HCT116 (cell line): Measurements from ENCODE around the gene SPEM1.

ENCODE experiments used
- ATF3 ChIP-seq: IDR thresholded peaks from 2 replicates; pipeline ENCODE4 v1.6.1; 2012
- CBX3 ChIP-seq: IDR thresholded peaks from 2 replicates; pipeline ENCODE4 v1.6.1; 2012; ENCODE audit warnings: low read depth
- CEBPB ChIP-seq: IDR thresholded peaks from 2 replicates; pipeline ENCODE4 v1.6.1; 2012; ENCODE audit warnings: low read depth
- CTCF ChIP-seq, 3 experiments: fragments of 200-600 bp in 1 of 3; sonication (generic) in 1 of 3; IDR thresholded peaks in 2 of 3; conservative IDR thresholded peaks in 1 of 3; 2 replicates each; pipeline ENCODE4 v1.5.1; 2012 to 2017; ENCODE audit warnings: low read depth in 2 of 3, low read length in 2 of 3, antibody characterized with exemption in 1 of 3, borderline replicate concordance in 1 of 3, control low read depth in 1 of 3, mild to moderate bottlenecking in 1 of 3, mixed read lengths in 1 of 3, mixed run types in 1 of 3, moderate library complexity in 1 of 3; ENCODE audit not compliant: insufficient read depth in 1 of 3
- EGR1 ChIP-seq: IDR thresholded peaks from 2 replicates; pipeline ENCODE4 v1.6.1; 2012; ENCODE audit warnings: low read depth
- EZH2 ChIP-seq: fragments of 200-600 bp; sonication (generic); IDR thresholded peaks from 2 replicates; pipeline ENCODE4 v1.6.1; 2017; ENCODE audit warnings: antibody characterized with exemption, mixed run types
- MAX ChIP-seq: IDR thresholded peaks from 2 replicates; pipeline ENCODE4 v1.6.1; 2012
- POLR2A ChIP-seq: IDR thresholded peaks from 2 replicates; pipeline ENCODE4 v1.7.0; 2011; ENCODE audit warnings: borderline replicate concordance; ENCODE audit not compliant: insufficient read depth, insufficient read length; ENCODE audit errors: extremely low read depth
- POLR2AphosphoS5 ChIP-seq: IDR thresholded peaks from 2 replicates; pipeline ENCODE4 v1.6.1; 2011; ENCODE audit warnings: mild to moderate bottlenecking, low read depth, low read length, moderate library complexity
- RAD21 ChIP-seq: IDR thresholded peaks from 2 replicates; pipeline ENCODE4 v1.6.1; 2012; ENCODE audit warnings: low read depth, mild to moderate bottlenecking
- REST ChIP-seq: IDR thresholded peaks from 2 replicates; pipeline ENCODE4 v1.6.1; 2012; ENCODE audit warnings: low read depth
- SP1 ChIP-seq: IDR thresholded peaks from 2 replicates; pipeline ENCODE4 v1.6.1; 2012; ENCODE audit warnings: low read depth

GRCh38 chr17:7440113-7440833, 20.1 kb downstream of the SPEM1 start:
- TF ChIP-seq POLR2A (no peak), CTCF (IDR thresholded peaks at IDR 0.05 in 2 of 3, conservative IDR thresholded peaks at IDR 0.05 in 1 of 3; ENCODE audit: borderline replicate concordance in 1 of 3, insufficient read depth in 1 of 3, low read depth in 2 of 3, low read length in 2 of 3) (no peak), ATF3 (no peak), RAD21 (no peak), CBX3 (no peak), EZH2 (no peak), CEBPB (no peak), SP1 (no peak), REST (no peak), POLR2AphosphoS5 (no peak), EGR1 (no peak), MAX (no peak)
